Right renal cortex interstitium (tissue), 3 donors: ENCODE measurements around the gene MUCL3. TPM values are rescaled to one million over a fixed set of nuclear protein-coding genes. Genes with fewer than 3 reads are reported as not detected.
"Not testable (repeated sequence)": the region's sequence is repeated elsewhere in the genome, so short reads cannot be mapped to it uniquely, and the experiment has no call there.

Experiments
- DNase-seq, 3 donors: peaks; one replicate each; pipeline ENCODE4 v3.0.0-alpha.2; 2013; ENCODE audit warnings: low read depth in 3 of 3, low spot score in 2 of 3
- polyA plus RNA-seq, 3 donors: library from polyadenylated mRNA; unstranded; fragments of 120-200 nt; gene quantifications; one replicate each; pipeline ENCODE4 v1.2.1, GENCODE V29; 2013; ENCODE audit not compliant: insufficient read length in 3 of 3

MUCL3 gene
- polyA plus RNA-seq, 3 donors = 0.03 to 0.07 (median 0.06) TPM

DNA sequence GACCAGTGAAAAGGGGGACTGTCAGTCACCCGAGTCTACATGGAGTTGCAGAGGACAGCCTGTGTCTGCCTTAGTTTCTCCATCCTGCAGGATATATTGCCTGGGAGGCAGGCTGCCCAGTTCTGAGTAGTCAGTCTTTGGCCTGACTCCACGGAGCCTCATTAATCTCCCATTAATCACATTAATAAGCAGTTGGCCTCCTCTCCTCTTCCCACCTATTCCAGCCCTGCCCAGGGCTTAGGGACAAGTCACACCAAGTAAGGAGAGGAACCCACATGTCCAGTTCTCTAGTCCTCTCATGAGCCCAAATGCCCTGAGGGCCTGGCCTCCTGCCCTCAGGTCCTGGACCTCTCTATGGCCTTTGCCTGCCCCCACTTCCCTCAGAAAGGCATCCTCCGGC is 1.3 kb upstream of the MUCL3 start:
- no peak for DNase-seq

DNA sequence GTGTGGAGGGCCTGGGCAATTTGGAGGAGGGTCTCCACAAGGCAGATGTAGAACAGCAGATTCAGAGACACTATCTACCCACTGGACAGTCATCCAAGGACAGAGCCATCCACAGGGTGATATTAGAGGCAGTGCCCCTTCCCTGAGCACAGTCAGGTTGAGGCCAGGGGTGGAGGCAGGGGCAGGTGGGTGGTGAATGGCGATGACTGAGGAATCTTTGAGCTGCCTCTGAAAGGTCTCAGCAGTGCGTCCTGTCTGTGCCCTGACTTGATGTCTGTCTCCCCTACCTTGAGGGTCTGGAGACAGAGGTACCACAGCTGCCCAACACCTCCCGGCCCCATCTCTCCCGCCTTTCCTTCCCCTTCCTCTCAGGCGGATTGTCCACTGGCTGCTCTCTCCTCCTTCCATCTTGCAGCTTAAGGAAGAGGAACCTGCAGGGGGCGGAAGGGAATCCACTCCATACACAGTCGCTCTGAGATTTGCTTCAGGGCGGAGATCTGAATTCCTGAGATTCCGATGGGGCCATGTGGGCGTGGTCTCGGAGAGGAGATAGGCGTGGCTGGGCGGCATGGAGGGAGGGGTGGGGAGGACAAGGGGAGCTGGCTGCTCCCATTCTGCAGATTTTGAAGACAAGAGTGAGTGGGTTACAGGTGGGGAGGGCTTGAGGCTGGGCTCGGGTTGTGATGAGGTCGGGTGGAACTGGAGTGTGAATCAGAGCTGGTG is 1.7 kb downstream of the MUCL3 start:
- peak in 2 of 3 donors; percentile 64 to 70 for DNase-seq

DNA sequence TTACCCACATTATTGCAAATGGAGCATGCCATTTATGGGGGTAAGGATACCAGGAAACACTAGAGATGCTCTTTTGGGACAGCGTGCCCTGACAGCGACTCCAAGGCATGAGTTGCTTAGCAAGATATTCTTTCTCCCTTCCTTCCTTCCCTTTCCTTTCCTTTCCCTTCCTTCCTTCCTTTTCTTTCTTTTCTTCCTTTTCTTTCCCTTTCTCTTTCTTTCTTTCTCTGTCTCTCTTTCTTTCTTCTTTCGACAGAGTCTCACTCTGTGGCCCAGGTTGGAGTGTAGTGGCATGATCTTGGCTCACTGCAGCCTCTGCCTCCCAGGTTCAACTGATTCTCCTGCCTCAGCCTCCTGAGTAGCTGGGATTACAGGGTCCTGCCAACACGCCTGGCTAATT is 3.3 kb downstream of the MUCL3 start:
- no peak for DNase-seq

- DNase-seq = no peak
Observed at GRCh38 chr6:30945281-30945680, 4.5 kb downstream of the MUCL3 start.

- no peak for DNase-seq
Observed at GRCh38 chr6:30947231-30947630, 6.5 kb downstream of the MUCL3 start.

DNA sequence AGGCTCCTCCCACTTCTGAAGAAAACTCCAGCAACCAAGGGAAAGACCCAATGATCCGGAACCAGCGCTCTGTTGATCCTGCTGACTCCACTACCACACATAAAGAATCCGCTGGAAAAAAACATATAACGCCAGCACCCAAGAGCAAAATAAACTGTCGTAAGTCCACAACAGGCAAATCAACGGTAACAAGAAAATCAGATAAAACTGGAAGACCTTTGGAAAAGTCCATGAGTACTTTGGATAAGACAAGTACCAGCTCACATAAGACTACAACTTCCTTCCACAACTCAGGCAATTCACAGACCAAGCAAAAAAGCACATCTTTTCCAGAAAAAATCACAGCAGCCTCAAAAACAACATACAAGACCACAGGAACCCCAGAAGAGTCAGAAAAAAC is 8.0 kb downstream of the MUCL3 start:
- DNase-seq = no peak

DNA sequence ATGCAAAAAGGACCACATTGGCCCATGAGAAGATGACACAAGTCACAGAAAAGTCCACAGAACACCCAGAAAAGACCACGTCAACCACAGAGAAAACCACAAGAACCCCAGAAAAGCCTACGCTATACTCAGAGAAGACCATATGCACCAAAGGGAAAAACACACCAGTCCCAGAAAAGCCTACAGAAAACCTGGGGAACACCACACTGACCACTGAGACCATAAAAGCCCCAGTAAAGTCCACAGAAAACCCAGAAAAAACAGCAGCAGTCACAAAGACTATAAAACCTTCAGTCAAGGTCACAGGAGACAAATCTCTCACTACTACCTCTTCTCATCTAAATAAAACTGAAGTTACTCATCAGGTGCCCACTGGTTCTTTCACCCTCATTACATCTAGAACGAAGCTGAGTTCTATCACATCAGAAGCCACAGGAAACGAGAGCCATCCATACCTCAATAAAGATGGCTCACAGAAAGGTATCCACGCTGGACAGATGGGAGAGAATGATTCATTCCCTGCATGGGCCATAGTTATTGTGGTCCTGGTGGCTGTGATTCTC is 11.2 kb downstream of the MUCL3 start:
- DNase-seq = no peak

- no peak for DNase-seq
Observed at GRCh38 chr6:30954631-30955366, 14.0 kb downstream of the MUCL3 start.

DNA sequence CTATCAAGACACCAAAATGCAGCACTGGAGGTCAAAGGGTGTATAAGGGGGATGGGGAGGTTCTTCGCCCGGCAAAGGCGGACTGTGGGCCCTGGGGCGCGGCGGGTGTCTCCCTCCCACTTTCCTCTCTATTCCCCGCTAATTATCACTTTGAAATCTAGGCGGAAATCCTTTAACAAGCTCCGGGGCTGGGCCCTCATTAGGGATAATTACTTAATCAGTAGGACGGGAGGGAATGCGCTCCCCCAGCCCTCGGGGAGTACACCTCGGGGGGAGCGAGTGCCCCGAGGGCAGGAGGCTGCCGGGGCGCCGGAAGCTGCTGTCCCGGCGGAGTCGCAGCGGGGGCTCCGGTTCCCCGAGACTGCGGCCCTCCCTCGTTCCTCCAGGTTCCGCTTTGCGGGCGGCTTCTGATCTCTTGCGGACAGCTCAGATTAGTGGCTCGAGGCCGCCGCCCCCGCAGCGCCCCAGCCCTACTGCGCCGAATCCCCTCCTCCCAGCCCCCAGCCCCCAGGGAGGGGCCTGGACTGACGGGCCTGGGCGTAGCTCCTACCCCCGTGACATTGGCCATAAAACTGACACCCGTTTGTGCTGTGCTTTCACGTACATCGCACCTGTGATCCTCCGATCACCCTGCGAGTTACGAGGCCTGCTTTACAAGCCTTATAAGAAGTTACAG is 14.7 kb downstream of the MUCL3 start:
- peak in 2 of 3 donors; percentile 41 to 45 for DNase-seq

- no peak for DNase-seq
Observed at GRCh38 chr6:30957716-30958115, 16.9 kb downstream of the MUCL3 start.

GRCh38 chr6:30960907-30961673 is 20.3 kb downstream of the MUCL3 start:
- no peak for DNase-seq

DNA sequence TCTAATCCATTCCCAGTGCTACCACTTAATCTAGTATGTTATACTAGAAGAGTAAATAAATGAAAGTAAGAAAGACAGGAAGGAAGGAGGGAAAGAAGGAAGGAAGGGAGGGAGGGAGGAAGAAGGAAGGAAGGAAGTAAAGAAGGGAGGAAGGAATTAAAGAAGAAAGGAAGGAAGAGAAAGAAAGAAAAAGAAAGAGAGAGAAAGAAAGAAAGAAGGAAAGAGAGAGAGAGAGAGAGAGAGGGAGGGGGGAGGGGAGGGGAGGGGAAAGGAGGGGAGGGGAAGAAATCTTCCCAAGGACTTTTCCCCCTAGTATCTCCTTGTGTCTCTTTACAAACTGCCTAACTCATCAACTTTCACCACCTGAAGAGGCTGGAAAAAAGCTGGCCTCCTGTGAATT is 21.9 kb downstream of the MUCL3 start:
- no peak for DNase-seq

- no peak for DNase-seq
Observed at GRCh38 chr6:30963641-30964040, 22.9 kb downstream of the MUCL3 start.

DNA sequence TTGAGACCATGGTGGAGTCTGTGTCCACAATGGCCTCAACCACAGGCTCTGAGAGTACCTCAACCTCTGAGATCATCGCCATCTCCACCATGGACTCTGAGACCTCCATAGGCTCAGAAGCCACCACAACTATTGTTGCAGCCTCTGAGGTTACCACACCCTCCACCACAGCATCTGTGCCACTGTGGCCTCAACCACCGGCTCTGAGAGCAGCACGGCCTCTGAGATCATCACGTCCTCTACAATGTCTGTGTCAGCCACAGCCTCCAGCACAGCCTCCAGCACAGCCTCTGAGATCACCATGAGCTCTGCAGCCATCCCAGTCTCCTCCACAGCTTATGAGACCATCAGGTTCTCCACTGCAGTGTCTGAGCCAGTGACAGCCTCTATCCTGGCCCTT is 23.3 kb downstream of the MUCL3 start:
- DNase-seq = no peak

- no peak for DNase-seq
Observed at GRCh38 chr6:30965140-30965601, 24.4 kb downstream of the MUCL3 start.

GRCh38 chr6:30966154-30966553 is 25.4 kb downstream of the MUCL3 start:
- no peak for DNase-seq

GRCh38 chr6:30969171-30969570 is 28.4 kb downstream of the MUCL3 start:
- not testable (repeated sequence) for DNase-seq

GRCh38 chr6:30970946-30971345 is 30.2 kb downstream of the MUCL3 start:
- no peak for DNase-seq

DNA sequence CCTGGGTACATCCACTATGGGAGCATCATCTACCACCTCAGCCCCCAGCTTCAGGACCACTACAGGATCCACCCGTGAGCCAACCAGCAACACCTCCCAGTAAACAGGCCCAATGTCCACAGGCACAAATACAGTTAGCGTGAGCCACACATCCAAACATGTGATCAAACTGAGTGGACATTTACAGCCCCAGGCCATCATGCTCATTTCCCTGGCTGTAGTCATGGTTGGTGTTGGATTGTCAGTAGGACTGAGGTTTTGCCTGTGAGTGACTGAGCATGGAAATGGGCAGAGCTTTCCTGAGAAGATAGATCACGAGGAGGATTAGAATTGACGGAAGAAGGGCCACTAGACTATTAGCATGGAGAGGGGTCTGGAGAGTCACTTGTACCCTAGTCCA is 32.0 kb downstream of the MUCL3 start:
- no peak for DNase-seq

GRCh38 chr6:30974490-30975252 is 33.9 kb downstream of the MUCL3 start:
- DNase-seq = no peak
